HG03039 (cell line): ENCODE data around the gene KCTD2.

Source experiments
- ATAC-seq: cut with Tn5 transposase; IDR thresholded peaks from one replicate; pipeline ENCODE4 v1.9.1; 2021; ENCODE audit warnings: mild to moderate bottlenecking, moderate library complexity; ENCODE audit not compliant: unreplicated experiment

Gene KCTD2

GRCh38 chr17:75075597-75076336 lies 28.7 kb downstream of the KCTD2 start:
- ATAC-seq, result no peak

GRCh38 chr17:75077072-75077495 lies 30.1 kb downstream of the KCTD2 start:
- no peak for ATAC-seq

- peak; percentile 44 for ATAC-seq
Observed at GRCh38 chr17:75077496-75078283, 30.7 kb downstream of the KCTD2 start.

- ATAC-seq, result no peak
Observed at GRCh38 chr17:75078284-75079022, 31.4 kb downstream of the KCTD2 start.

- ATAC-seq, result no peak
Observed at GRCh38 chr17:75079023-75079373, 32.0 kb downstream of the KCTD2 start.

- no peak for ATAC-seq
Observed at GRCh38 chr17:75081611-75082540, 34.9 kb downstream of the KCTD2 start.

GRCh38 chr17:75082683-75083082 lies 35.7 kb downstream of the KCTD2 start:
- ATAC-seq, result no peak

- no peak for ATAC-seq
Observed at GRCh38 chr17:75084039-75084660, 37.1 kb downstream of the KCTD2 start.

- ATAC-seq, result no peak
Observed at GRCh38 chr17:75086496-75087181, 39.6 kb downstream of the KCTD2 start.

GRCh38 chr17:75087182-75087557 lies 40.1 kb downstream of the KCTD2 start:
- no peak for ATAC-seq

GRCh38 chr17:75087558-75088453 lies 40.8 kb downstream of the KCTD2 start, which contains the start of gene SLC16A5:
TSS of gene SLC16A5 (plus strand) at chr17:75087954. CDS start at chr17:75093637, 5,683 bp downstream.
- ATAC-seq, result no peak

- no peak for ATAC-seq
Observed at GRCh38 chr17:75088465-75089417, 41.7 kb downstream of the KCTD2 start.

- ATAC-seq, result no peak
Observed at GRCh38 chr17:75090871-75091854, 44.1 kb downstream of the KCTD2 start.

- ATAC-seq, result no peak
Observed at GRCh38 chr17:75091855-75092327, 44.9 kb downstream of the KCTD2 start.

GRCh38 chr17:75093548-75094158 lies 46.6 kb downstream of the KCTD2 start:
- ATAC-seq, result no peak
